Activated CD4-positive, alpha-beta T cell treated with anti-CD3 and anti-CD28 coated beads, Interleukin-2, amount 10 ng/mL, durations not matched to agents 24 days and 14 days (primary cell): Measurements from ENCODE around the gene ZNF664. TPM values are rescaled to one million over a fixed set of nuclear protein-coding genes. Genes with fewer than 3 reads are reported as not detected.

Experiments
- DNase-seq: peaks from one replicate; pipeline ENCODE4 v3.0.0; 2022
- H3K27ac Mint-ChIP-seq: one replicate; pipeline ENCODE4 v1.8.0; 2022; ENCODE audit warnings: mild to moderate bottlenecking, mixed read lengths
- H3K27me3 Mint-ChIP-seq: one replicate; pipeline ENCODE4 v1.8.0; 2022; ENCODE audit warnings: mixed read lengths
- H3K36me3 Mint-ChIP-seq: one replicate; pipeline ENCODE4 v1.8.0; 2022; ENCODE audit warnings: low read depth, mild to moderate bottlenecking, mixed read lengths
- H3K4me1 Mint-ChIP-seq: one replicate; pipeline ENCODE4 v1.8.0; 2021; ENCODE audit warnings: mixed read lengths
- H3K4me3 Mint-ChIP-seq: one replicate; pipeline ENCODE4 v1.8.0; 2022; ENCODE audit warnings: mild to moderate bottlenecking, moderate library complexity, mixed read lengths
- H3K9me3 Mint-ChIP-seq: one replicate; pipeline ENCODE4 v1.8.0; 2021; ENCODE audit warnings: mixed read lengths
- intact Hi-C: fragments of 100-400 bp; cut with micrococcal nuclease; formaldehyde crosslinking; loops from one replicate; pipeline ENCODE4 v1.15.1; 2023
- total RNA-seq: library from RNA; stranded (reverse); gene quantifications from 2 replicates; pipeline ENCODE4 v1.2.3, GENCODE V29; 2022

Gene ZNF664
- total RNA-seq, 1 donor from 2014 or later: 69.3 TPM

- Mint-ChIP-seq H3K4me3 (peak overlapping the region; percentile 92), H3K36me3 (peaks cover 22% of the 10 kb centered on the region), H3K9me3 (no peaks in the 10 kb centered on the region), H3K27ac (peak overlapping the region; percentile 88), H3K27me3 (peaks cover 7% of the 10 kb centered on the region), H3K4me1 (peaks cover 32% of the 10 kb centered on the region)
- intact Hi-C loops: loop anchor here (5.0 kb wide), 2 partner anchors 36 to 441 kb away; partner anchors contain the start of gene RILPL1
- DNase-seq: peak; percentile 79
These were observed 732 bp downstream of the ZNF664 start for GRCh38 chr12:123973552-123974341.

- intact Hi-C loops: no loop called here
- peaks cover 2% of the 10 kb centered on the region for H3K27me3 Mint-ChIP-seq
- peaks cover 22% of the 10 kb centered on the region for H3K36me3 Mint-ChIP-seq
- no peaks in the 10 kb centered on the region for H3K9me3 Mint-ChIP-seq
- H3K4me1 Mint-ChIP-seq: peaks cover 26% of the 10 kb centered on the region
- DNase-seq: no peak
- no peak overlapping the region for H3K27ac Mint-ChIP-seq
- no peak overlapping the region for H3K4me3 Mint-ChIP-seq
These were observed 3.3 kb downstream of the ZNF664 start for GRCh38 chr12:123976227-123976826.

- no peaks in the 10 kb centered on the region for H3K27me3 Mint-ChIP-seq
- no peak overlapping the region for H3K27ac Mint-ChIP-seq
- H3K4me1 Mint-ChIP-seq: peaks cover 25% of the 10 kb centered on the region
- H3K36me3 Mint-ChIP-seq: peaks cover 21% of the 10 kb centered on the region
- intact Hi-C loops: no loop called here
- no peak overlapping the region for H3K4me3 Mint-ChIP-seq
- no peaks in the 10 kb centered on the region for H3K9me3 Mint-ChIP-seq
- no peak for DNase-seq
These were observed 6.6 kb downstream of the ZNF664 start for GRCh38 chr12:123979566-123979965.

- Mint-ChIP-seq H3K4me3 (no peak overlapping the region), H3K4me1 (peaks cover 18% of the 10 kb centered on the region), H3K36me3 (peaks cover 8% of the 10 kb centered on the region), H3K27me3 (no peaks in the 10 kb centered on the region), H3K27ac (no peak overlapping the region), H3K9me3 (no peaks in the 10 kb centered on the region)
- DNase-seq: no peak
- intact Hi-C loops: no loop called here
These were observed 9.3 kb downstream of the ZNF664 start for GRCh38 chr12:123982269-123982668.

DNA sequence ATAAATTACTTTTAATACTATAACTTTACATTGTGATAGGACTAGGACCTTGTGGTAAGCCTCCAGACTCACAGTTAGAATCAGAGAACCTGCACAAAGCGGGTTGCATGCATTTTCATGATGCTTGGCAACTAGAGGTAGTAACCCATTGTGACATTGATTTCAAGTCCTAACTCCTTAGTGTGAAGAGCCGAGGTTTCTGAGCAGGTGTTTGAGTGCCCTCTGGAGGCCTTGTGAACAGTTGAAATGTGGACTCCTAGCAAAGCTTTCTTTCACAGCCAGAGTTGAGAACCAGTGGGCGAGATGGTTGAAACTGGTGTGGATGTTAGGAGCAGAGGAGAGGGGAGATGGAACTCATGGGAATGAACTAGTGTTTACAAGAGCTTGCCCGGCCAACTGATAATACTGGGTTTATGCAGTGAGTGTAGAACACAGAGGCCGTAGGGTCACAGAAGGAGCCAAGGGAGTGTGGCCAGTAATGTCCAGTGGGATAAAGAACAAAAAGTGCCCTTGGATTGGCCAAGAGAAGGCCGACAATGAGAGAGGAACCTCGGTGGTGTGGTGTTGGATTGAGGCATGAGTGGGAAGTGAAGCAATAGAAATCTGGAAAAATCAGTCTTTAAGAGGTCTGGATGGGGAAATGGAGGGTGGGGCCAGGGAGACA lies 10.9 kb downstream of the ZNF664 start:
- Mint-ChIP-seq H3K4me1 (peaks cover 18% of the 10 kb centered on the region), H3K4me3 (no peak overlapping the region), H3K36me3 (peaks cover 19% of the 10 kb centered on the region), H3K27me3 (no peaks in the 10 kb centered on the region), H3K27ac (no peak overlapping the region), H3K9me3 (no peaks in the 10 kb centered on the region)
- peak; percentile 85 for DNase-seq
- intact Hi-C loops: loop anchor here (1.0 kb wide), 1 partner anchor 79 kb away; no protein-coding TSS in a partner anchor

- no peak overlapping the region for H3K4me3 Mint-ChIP-seq
- intact Hi-C loops: loop anchor here (1.0 kb wide), 1 partner anchor 80 kb away; no protein-coding TSS in a partner anchor
- H3K4me1 Mint-ChIP-seq: peaks cover 20% of the 10 kb centered on the region
- DNase-seq: no peak
- H3K27me3 Mint-ChIP-seq: no peaks in the 10 kb centered on the region
- no peaks in the 10 kb centered on the region for H3K9me3 Mint-ChIP-seq
- peaks cover 27% of the 10 kb centered on the region for H3K36me3 Mint-ChIP-seq
- H3K27ac Mint-ChIP-seq: no peak overlapping the region
These were observed 11.9 kb downstream of the ZNF664 start for GRCh38 chr12:123984903-123985302.

DNA sequence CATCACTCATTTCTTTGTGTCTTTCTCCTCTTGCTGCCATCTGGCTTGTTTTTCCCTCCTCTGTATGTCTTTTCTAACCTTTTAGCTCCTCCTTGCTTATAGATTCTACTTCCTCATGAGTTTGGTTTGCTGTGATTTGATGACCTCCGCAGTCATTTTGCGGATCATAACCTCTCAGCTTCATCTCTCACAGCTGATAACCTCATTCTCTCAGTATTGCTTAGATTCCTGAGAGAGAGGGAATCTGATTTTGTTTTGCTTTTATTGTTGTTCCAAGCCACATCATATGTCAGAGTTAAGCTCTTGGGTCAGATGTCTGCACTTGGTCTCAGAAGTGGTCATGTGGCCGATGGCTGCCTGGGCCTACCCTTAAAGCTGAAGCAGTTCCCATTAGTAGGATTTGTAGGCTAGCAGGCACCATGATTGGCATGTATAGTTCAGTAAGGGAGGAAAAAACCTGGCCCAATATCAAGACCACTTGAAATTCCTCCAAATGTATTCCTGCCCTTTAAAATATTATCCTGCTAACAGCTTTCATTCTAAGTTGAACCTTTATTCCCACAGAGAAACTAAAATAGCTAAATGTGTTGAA lies 13.5 kb downstream of the ZNF664 start:
- intact Hi-C loops: no loop called here
- Mint-ChIP-seq H3K36me3 (peaks cover 32% of the 10 kb centered on the region), H3K27ac (no peak overlapping the region), H3K4me3 (no peak overlapping the region), H3K27me3 (no peaks in the 10 kb centered on the region), H3K9me3 (no peaks in the 10 kb centered on the region), H3K4me1 (peaks cover 27% of the 10 kb centered on the region)
- no peak for DNase-seq

DNA sequence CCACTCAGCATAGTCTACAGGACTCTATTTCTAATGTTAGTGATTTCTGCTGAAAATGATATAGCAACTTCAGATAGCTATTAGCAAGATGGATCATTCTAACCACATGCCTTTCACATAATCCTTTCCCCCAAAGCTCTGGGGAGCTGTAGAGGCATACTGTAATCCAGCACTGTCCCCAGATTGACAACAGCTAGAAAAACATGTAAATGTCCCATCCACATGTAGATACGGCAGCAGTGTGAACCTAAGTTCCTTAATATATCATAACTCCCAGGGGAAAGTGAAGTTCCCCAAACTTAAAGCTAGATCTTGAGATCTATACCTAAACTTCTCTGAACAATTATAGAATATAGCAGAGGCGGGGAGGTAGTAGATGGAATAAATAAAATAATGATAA lies 14.0 kb downstream of the ZNF664 start:
- H3K27ac Mint-ChIP-seq: no peak overlapping the region
- intact Hi-C loops: no loop called here
- H3K9me3 Mint-ChIP-seq: no peaks in the 10 kb centered on the region
- H3K27me3 Mint-ChIP-seq: no peaks in the 10 kb centered on the region
- DNase-seq: no peak
- peaks cover 32% of the 10 kb centered on the region for H3K36me3 Mint-ChIP-seq
- peaks cover 27% of the 10 kb centered on the region for H3K4me1 Mint-ChIP-seq
- H3K4me3 Mint-ChIP-seq: no peak overlapping the region

DNA sequence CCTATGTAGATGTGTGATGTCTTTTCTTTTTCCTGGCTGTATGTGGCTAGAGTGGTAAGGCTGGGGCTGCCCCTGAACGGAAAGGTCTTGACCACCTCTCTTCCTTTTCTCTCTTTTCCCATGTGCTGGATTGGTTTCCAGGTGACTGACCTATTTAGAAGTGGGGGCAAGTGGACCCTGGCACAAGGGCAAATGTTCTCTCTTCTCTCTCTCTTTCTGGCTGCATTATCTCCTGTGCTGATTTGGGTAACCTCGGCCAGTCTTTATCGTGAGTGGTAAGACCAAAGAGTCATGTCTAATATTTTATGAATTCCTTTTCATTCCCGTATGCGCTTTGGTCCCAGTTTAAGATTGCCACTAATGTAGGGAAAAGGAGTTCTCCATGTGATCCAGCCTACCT lies 16.2 kb downstream of the ZNF664 start:
- H3K36me3 Mint-ChIP-seq: peaks cover 28% of the 10 kb centered on the region
- H3K4me3 Mint-ChIP-seq: no peak overlapping the region
- no peaks in the 10 kb centered on the region for H3K27me3 Mint-ChIP-seq
- intact Hi-C loops: no loop called here
- no peaks in the 10 kb centered on the region for H3K9me3 Mint-ChIP-seq
- DNase-seq: no peak
- H3K4me1 Mint-ChIP-seq: peaks cover 20% of the 10 kb centered on the region
- no peak overlapping the region for H3K27ac Mint-ChIP-seq

- DNase-seq: no peak
- intact Hi-C loops: no loop called here
- Mint-ChIP-seq H3K27ac (no peak overlapping the region), H3K36me3 (peaks cover 26% of the 10 kb centered on the region), H3K4me1 (peaks cover 19% of the 10 kb centered on the region), H3K27me3 (no peaks in the 10 kb centered on the region), H3K4me3 (no peak overlapping the region), H3K9me3 (no peaks in the 10 kb centered on the region)
These were observed 16.7 kb downstream of the ZNF664 start for GRCh38 chr12:123989753-123990152.

- H3K4me1 Mint-ChIP-seq: peaks cover 22% of the 10 kb centered on the region
- no peak for DNase-seq
- no peak overlapping the region for H3K4me3 Mint-ChIP-seq
- H3K9me3 Mint-ChIP-seq: no peaks in the 10 kb centered on the region
- intact Hi-C loops: no loop called here
- peak overlapping the region; percentile 18 for H3K27ac Mint-ChIP-seq
- peaks cover 25% of the 10 kb centered on the region for H3K36me3 Mint-ChIP-seq
- no peaks in the 10 kb centered on the region for H3K27me3 Mint-ChIP-seq
These were observed 17.5 kb downstream of the ZNF664 start for GRCh38 chr12:123990511-123990910.

- Mint-ChIP-seq H3K4me1 (peaks cover 30% of the 10 kb centered on the region), H3K4me3 (no peak overlapping the region), H3K27me3 (no peaks in the 10 kb centered on the region), H3K9me3 (no peaks in the 10 kb centered on the region), H3K27ac (no peak overlapping the region), H3K36me3 (peaks cover 25% of the 10 kb centered on the region)
- intact Hi-C loops: no loop called here
- DNase-seq: no peak
These were observed 18.4 kb downstream of the ZNF664 start for GRCh38 chr12:123991372-123991951.

- no peak for DNase-seq
- H3K36me3 Mint-ChIP-seq: peaks cover 25% of the 10 kb centered on the region
- H3K27ac Mint-ChIP-seq: no peak overlapping the region
- no peaks in the 10 kb centered on the region for H3K9me3 Mint-ChIP-seq
- H3K4me1 Mint-ChIP-seq: peaks cover 34% of the 10 kb centered on the region
- no peaks in the 10 kb centered on the region for H3K27me3 Mint-ChIP-seq
- intact Hi-C loops: no loop called here
- H3K4me3 Mint-ChIP-seq: no peak overlapping the region
These were observed 19.3 kb downstream of the ZNF664 start for GRCh38 chr12:123992118-123992825.
